ENCODE data around the gene ANKLE1. TPM values are rescaled to one million over a fixed set of nuclear protein-coding genes. Genes with fewer than 3 reads are reported as not detected.

The ANKLE1 gene
- total and polyA plus RNA-seq, 2 experiments from 2014 or later, result 9.1 to 20.2 TPM

DNA sequence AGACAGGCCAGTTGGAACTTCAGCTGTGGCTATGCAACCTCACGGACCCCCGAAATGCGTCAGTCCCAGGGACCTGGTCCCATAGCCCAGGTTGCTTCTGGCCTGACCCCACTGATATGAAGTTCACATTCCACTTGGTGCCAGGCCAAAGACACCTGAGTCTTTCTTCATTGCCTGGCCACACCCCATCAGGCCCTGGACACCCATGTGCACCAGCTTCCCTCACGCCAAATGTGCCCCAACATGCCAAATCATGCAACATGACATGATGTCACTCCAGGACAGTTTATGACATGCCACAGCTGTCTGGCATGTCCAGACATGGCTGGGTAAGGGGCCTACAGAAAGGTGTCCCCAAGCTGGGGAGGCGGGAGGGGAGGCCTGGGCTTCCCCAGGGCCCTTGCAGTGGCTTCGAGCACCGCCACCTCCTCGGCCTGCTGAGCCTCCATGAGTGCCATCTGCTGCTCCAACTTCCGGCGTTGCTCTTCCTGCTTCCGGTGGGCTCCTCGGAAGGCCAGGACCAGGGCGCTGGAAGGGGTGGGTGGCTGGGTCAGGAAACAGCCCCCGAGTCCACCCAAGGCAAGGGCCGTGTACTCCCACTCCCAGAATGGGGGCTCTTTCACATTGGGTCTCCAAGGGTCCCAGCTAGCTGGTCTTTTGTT is 31.7 kb upstream of the ANKLE1 start (continued):
- no peak for TF ChIP-seq ZNF331 (CRISPR knock-in tag; IDR thresholded peaks at IDR 0.05; ENCODE audit: low read depth)
- TF ChIP-seq ZNF114 (CRISPR knock-in tag; IDR thresholded peaks at IDR 0.05), result no peak
- no peak for TF ChIP-seq EZH2 (IDR thresholded peaks at IDR 0.05; ENCODE audit: low read depth, unreplicated experiment)
- TF ChIP-seq, protein P1, sequence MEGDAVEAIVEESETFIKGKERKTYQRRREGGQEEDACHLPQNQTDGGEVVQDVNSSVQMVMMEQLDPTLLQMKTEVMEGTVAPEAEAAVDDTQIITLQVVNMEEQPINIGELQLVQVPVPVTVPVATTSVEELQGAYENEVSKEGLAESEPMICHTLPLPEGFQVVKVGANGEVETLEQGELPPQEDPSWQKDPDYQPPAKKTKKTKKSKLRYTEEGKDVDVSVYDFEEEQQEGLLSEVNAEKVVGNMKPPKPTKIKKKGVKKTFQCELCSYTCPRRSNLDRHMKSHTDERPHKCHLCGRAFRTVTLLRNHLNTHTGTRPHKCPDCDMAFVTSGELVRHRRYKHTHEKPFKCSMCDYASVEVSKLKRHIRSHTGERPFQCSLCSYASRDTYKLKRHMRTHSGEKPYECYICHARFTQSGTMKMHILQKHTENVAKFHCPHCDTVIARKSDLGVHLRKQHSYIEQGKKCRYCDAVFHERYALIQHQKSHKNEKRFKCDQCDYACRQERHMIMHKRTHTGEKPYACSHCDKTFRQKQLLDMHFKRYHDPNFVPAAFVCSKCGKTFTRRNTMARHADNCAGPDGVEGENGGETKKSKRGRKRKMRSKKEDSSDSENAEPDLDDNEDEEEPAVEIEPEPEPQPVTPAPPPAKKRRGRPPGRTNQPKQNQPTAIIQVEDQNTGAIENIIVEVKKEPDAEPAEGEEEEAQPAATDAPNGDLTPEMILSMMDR (conservative IDR thresholded peaks at IDR 0.05; ENCODE audit: low read depth in 2 of 2), result no peak
- no peak for TF ChIP-seq STAT1 (IDR thresholded peaks at IDR 0.05; ENCODE audit: unreplicated experiment)

DNA sequence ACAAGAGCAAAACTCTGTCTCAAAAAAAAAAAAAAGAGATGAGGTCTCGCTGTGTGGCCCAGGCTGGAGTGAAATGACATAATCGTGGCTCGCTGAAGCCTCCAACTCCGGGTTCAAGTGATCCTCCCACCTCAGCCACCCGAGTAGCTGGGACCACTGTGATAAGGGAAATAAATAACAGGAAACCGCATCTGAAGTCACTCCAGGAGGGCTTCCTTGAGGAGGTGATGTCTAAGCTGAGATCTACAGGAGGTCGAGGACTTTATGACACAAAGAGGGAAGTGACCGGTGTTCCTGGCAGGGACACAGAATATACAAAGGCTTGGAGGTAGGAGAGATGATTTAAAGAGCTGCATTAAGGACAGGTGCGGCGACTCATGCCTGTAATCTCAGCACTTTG is 27.1 kb upstream of the ANKLE1 start:
- H3K27me3 Mint-ChIP-seq (ENCODE audit: insufficient read depth, low read depth, poor library complexity), result peaks cover 13% of the 10 kb centered on the region
- H3K27ac ChIP-seq (ENCODE audit: low read depth), result no peak overlapping the region
- no peaks in the 10 kb centered on the region for H3K79me2 ChIP-seq (replicated peaks; ENCODE audit: insufficient read depth)
- no peaks in the 10 kb centered on the region; the same call in 1 of the 2 replicates for H3K36me3 ChIP-seq (ENCODE audit: insufficient read depth)
- DNase-seq (ENCODE audit: low spot score) (no peak), ATAC-seq (no peak)
- H3K4me3 Mint-ChIP-seq, result no peak overlapping the region
- H3K4me3 ChIP-seq, result no peak overlapping the region
- no peaks in the 10 kb centered on the region for H3K9me2 ChIP-seq (ENCODE audit: insufficient read depth)
- H4K20me1 ChIP-seq (replicated peaks; ENCODE audit: insufficient read depth), result no peaks in the 10 kb centered on the region
- H3K36me3 Mint-ChIP-seq (ENCODE audit: low read depth), result peaks cover 34% of the 10 kb centered on the region
- H3K4me1 ChIP-seq (ENCODE audit: insufficient read depth), result no peaks in the 10 kb centered on the region
- H3K27me3 ChIP-seq (ENCODE audit: insufficient read depth), result no peaks in the 10 kb centered on the region
- H3K27ac Mint-ChIP-seq, result no peak overlapping the region
- TF ChIP-seq ZNF114 (CRISPR knock-in tag; IDR thresholded peaks at IDR 0.05), result no peak
- TF ChIP-seq, protein P2, sequence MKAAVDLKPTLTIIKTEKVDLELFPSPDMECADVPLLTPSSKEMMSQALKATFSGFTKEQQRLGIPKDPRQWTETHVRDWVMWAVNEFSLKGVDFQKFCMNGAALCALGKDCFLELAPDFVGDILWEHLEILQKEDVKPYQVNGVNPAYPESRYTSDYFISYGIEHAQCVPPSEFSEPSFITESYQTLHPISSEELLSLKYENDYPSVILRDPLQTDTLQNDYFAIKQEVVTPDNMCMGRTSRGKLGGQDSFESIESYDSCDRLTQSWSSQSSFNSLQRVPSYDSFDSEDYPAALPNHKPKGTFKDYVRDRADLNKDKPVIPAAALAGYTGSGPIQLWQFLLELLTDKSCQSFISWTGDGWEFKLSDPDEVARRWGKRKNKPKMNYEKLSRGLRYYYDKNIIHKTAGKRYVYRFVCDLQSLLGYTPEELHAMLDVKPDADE (IDR thresholded peaks at IDR 0.05), result no peak
- TF ChIP-seq EZH2phosphoT487 (IDR thresholded peaks at IDR 0.05; ENCODE audit: unreplicated experiment), result no peak
- TF ChIP-seq CREB1 (CRISPR knock-in tag; IDR thresholded peaks at IDR 0.05; ENCODE audit: low read depth), result no peak
- no peaks in the 10 kb centered on the region for H3K4me1 Mint-ChIP-seq
- no peaks in the 10 kb centered on the region; the same call in 1 of the 2 replicates for H3F3A ChIP-seq (replicated peaks; ENCODE audit: low read depth)
- peaks cover 11% of the 10 kb centered on the region; the same call in 2 of the 3 replicates for H3K9me3 Mint-ChIP-seq
- H2AFZ ChIP-seq, result no peak overlapping the region
- no peak overlapping the region for H3K4me2 ChIP-seq

DNA sequence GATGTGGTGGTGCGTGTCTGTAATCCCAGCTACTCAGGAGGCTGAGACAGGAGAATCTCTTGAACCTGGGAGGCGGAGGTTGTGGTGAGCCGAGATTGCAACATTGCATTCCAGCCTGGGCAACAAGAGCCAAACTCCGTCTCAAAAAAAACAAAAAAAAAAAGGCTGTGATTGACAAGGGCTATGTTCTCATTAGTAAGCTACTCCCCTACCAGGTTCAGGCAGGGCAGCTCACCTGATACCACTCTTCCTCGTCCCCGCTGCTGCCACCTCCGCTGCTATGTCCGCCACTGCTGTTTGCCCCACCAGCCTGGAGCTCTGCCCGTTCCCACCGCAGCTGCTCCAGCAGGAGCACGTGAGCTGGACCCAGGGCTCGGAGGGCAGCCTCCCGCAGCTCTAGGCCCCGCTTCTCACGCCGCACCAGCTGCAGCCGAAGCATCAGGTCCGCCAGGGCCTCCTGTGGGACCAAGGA is 26.5 kb upstream of the ANKLE1 start:
- Histone ChIP-seq H3F3A (replicated peaks; ENCODE audit: low read depth) (no peaks in the 10 kb centered on the region; the same call in 1 of the 2 replicates), H2AFZ (no peak overlapping the region), H3K27me3 (ENCODE audit: insufficient read depth) (no peaks in the 10 kb centered on the region), H3K4me1 (ENCODE audit: insufficient read depth) (no peaks in the 10 kb centered on the region), H3K4me2 (no peak overlapping the region), H3K36me3 (ENCODE audit: insufficient read depth) (peaks cover 2% of the 10 kb centered on the region; the same call in 1 of the 2 replicates), H4K20me1 (replicated peaks; ENCODE audit: insufficient read depth) (no peaks in the 10 kb centered on the region), H3K4me3 (no peak overlapping the region), H3K79me2 (replicated peaks; ENCODE audit: insufficient read depth) (no peaks in the 10 kb centered on the region), H3K9me2 (ENCODE audit: insufficient read depth) (no peaks in the 10 kb centered on the region), H3K27ac (ENCODE audit: low read depth) (no peak overlapping the region)
- TF ChIP-seq, protein P3, sequence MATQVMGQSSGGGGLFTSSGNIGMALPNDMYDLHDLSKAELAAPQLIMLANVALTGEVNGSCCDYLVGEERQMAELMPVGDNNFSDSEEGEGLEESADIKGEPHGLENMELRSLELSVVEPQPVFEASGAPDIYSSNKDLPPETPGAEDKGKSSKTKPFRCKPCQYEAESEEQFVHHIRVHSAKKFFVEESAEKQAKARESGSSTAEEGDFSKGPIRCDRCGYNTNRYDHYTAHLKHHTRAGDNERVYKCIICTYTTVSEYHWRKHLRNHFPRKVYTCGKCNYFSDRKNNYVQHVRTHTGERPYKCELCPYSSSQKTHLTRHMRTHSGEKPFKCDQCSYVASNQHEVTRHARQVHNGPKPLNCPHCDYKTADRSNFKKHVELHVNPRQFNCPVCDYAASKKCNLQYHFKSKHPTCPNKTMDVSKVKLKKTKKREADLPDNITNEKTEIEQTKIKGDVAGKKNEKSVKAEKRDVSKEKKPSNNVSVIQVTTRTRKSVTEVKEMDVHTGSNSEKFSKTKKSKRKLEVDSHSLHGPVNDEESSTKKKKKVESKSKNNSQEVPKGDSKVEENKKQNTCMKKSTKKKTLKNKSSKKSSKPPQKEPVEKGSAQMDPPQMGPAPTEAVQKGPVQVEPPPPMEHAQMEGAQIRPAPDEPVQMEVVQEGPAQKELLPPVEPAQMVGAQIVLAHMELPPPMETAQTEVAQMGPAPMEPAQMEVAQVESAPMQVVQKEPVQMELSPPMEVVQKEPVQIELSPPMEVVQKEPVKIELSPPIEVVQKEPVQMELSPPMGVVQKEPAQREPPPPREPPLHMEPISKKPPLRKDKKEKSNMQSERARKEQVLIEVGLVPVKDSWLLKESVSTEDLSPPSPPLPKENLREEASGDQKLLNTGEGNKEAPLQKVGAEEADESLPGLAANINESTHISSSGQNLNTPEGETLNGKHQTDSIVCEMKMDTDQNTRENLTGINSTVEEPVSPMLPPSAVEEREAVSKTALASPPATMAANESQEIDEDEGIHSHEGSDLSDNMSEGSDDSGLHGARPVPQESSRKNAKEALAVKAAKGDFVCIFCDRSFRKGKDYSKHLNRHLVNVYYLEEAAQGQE (IDR thresholded peaks at IDR 0.05; ENCODE audit: unreplicated experiment), result no peak
- DNase-seq (ENCODE audit: low spot score) (peak; percentile 39), ATAC-seq (peak; percentile 68)
- H3K4me1 Mint-ChIP-seq, result no peaks in the 10 kb centered on the region
- H3K36me3 Mint-ChIP-seq (ENCODE audit: low read depth), result peaks cover 36% of the 10 kb centered on the region
- H3K27ac Mint-ChIP-seq, result no peak overlapping the region
- no peak overlapping the region for H3K4me3 Mint-ChIP-seq
- peaks cover 14% of the 10 kb centered on the region; the same call in 2 of the 3 replicates for H3K9me3 Mint-ChIP-seq
- H3K27me3 Mint-ChIP-seq (ENCODE audit: insufficient read depth, low read depth, poor library complexity), result peaks cover 11% of the 10 kb centered on the region

Measured in GM23338 (cell line).